ENCODE measurements around the gene CHMP4A. TPM values are rescaled to one million over a fixed set of nuclear protein-coding genes. Genes with fewer than 3 reads are reported as not detected.
"Not testable (repeated sequence)": the region's sequence is repeated elsewhere in the genome, so short reads cannot be mapped to it uniquely, and the experiment has no call there.

CHMP4A gene
- polyA plus RNA-seq, 3 donors, result 56.1 to 58.4 (median 56.9) TPM

DNA sequence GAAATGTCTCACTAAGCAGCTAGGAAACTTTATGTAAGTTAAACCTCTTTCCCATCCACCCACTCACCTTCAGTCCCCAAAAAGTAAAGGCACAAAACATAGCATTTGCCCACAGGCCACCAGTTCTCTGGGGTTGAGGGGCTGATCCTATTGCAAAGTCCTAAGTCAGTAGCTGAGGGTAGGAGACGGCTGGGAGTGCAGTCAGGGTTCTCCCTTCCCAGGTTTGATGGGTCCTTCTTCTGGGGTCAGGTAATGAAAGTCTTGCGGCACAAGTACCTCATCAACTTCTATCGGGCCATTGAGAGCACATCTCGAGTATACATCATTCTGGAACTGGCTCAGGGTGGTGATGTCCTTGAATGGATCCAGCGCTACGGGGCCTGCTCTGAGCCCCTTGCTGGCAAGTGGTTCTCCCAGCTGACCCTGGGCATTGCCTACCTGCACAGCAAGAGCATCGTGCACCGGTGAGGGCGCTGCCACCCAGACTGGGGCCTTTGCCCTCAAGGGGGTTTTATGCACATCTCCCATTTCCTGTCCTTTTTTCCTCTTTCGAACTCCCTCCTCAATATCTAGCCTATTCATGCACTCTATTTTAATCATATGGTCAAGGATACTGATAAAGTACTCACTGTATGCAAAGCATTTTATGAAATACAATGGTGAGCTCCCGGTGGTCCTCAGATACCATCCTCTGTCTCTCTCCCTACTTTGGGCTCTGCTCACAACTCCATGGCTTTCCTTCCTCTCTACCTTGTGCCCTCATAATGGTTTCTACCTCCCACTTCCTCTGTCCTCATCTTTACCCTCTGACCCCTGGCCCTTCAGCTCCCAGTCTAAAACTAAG lies 6.8 kb downstream of the CHMP4A start:
- no peak for DNase-seq (ENCODE audit: extremely low read depth in 1 of 11, low read depth in 9 of 11, low spot score in 4 of 11)

DNA sequence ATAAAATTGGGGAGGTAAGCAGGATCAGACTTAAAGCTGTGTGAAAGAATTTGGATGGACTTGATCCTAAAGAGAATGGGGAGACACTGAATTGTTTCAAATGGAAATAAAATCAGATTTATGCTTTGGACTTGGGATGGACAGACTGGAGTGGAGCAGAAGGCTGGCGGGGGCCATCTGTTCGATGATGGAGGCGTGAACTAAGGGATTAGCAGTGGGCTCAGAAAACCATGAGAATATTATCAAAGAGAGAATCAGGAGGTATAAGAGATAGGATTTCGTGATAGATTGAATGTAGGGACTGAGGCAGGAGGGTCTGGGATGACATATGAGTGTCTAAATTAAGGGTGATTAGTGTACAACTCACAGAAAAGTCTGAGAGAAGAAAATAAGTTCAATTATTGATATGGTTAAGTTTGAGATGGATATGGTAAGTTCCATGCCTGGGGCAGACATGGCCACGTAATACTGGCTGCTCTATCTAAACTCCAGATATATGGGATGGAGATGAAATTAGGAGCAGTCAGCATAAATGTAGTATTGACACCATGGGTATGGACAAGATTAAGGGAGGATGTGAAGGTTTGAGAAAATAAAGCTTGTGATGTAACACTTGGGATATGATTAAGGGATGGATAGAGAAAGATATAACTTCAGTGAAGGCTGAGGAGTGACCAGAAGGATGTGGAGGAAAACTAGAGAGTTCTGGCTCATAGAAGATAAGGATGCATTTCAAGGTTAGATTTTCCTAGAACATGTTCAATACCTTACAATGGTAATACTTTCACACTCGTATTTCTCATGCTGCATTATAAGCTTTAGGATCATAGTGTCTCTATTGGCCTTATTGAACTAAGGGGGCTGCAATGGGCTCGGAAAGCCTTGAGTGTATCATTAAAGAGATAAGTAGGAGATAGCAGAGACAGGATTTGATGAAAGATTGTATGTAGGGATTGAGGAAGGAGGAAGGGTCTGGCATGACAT lies 8.8 kb downstream of the CHMP4A start:
- DNase-seq (ENCODE audit: extremely low read depth in 1 of 11, low read depth in 9 of 11, low spot score in 4 of 11), result no peak

GRCh38 chr14:24203249-24203886 lies 9.9 kb downstream of the CHMP4A start:
- DNase-seq (ENCODE audit: extremely low read depth in 1 of 11, low read depth in 9 of 11, low spot score in 4 of 11), result not testable (repeated sequence)

GRCh38 chr14:24202538-24202937 lies 10.8 kb downstream of the CHMP4A start:
- DNase-seq (ENCODE audit: extremely low read depth in 1 of 11, low read depth in 9 of 11, low spot score in 4 of 11), result not testable (repeated sequence)

GRCh38 chr14:24198814-24199524 lies 14.3 kb downstream of the CHMP4A start:
- no peak for DNase-seq (ENCODE audit: extremely low read depth in 1 of 11, low read depth in 9 of 11, low spot score in 4 of 11)

GRCh38 chr14:24197056-24197450 lies 16.2 kb downstream of the CHMP4A start:
- DNase-seq (ENCODE audit: extremely low read depth in 1 of 11, low read depth in 9 of 11, low spot score in 4 of 11), result no peak

- DNase-seq (ENCODE audit: extremely low read depth in 1 of 11, low read depth in 9 of 11, low spot score in 4 of 11), result no peak
These were observed 16.9 kb downstream of the CHMP4A start for GRCh38 chr14:24196071-24197055.

GRCh38 chr14:24195186-24196070 lies 17.9 kb downstream of the CHMP4A start, which contains the start of gene TM9SF1:
Gene TM9SF1, minus strand, starts transcription at chr14:24195441. Its CDS starts 422 bp downstream, at chr14:24195019.
- DNase-seq (ENCODE audit: extremely low read depth in 1 of 11, low read depth in 9 of 11, low spot score in 4 of 11), result peak in 9 of 11 donors; percentile 71 to 89 (median 84)

DNA sequence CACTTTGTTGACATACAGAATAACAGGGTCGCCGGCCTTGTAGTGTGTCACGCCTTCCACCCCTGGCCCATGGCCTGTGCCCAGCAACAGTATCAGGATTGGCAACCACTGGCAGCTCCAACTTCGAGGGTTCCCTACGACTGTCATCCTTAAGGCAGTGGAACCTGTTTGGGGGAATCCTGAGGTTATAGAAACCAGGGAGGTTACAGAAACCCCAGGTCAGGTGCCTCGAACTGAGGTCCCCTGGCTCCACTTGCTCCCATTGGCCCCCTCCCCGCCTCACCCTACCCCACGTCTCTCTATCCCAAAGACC lies 18.5 kb downstream of the CHMP4A start:
- no peak for DNase-seq (ENCODE audit: extremely low read depth in 1 of 11, low read depth in 9 of 11, low spot score in 4 of 11)

- no peak for DNase-seq (ENCODE audit: extremely low read depth in 1 of 11, low read depth in 9 of 11, low spot score in 4 of 11)
These were observed 19.0 kb downstream of the CHMP4A start for GRCh38 chr14:24194186-24194872.

DNA sequence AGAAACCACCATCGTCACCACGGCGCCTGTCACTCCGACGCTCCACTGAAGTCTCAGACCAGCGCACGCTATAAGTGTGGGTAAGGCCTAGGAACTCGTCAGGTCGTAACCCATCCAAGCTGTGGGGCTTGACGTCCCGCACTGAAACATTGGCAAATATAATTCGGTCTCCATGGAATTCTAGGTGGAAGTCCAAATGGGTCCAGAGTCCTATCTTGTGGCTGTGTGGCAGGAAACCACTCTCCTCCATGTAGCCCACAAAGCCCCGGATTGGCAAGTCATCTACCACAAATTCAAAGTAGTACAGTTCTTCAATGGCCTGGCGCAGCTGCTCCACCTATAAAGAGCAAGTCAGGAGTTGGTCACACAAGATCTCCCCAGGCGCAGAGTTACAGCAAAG lies 20.4 kb downstream of the CHMP4A start:
- DNase-seq (ENCODE audit: extremely low read depth in 1 of 11, low read depth in 9 of 11, low spot score in 4 of 11), result no peak

DNA sequence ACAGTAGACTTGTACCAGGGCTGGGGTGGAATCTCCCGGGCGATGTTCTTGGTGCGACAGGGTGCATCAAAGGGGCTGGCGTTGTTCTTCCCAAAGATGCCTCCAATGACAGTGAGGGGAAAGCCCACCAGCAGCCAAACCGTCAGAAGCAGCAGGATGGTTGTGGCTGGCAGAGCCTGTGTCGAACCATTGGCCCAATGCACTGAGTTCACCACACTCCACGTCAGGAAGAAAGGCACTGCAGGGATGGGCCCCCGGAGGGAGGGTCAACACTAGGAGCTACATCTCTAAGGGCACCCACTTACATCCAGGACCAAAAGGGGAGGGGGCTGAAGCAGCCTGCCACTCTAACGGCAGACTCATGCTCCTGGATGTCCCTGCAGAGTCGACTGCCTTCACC lies 22.9 kb downstream of the CHMP4A start:
- no peak for DNase-seq (ENCODE audit: extremely low read depth in 1 of 11, low read depth in 9 of 11, low spot score in 4 of 11)

DNA sequence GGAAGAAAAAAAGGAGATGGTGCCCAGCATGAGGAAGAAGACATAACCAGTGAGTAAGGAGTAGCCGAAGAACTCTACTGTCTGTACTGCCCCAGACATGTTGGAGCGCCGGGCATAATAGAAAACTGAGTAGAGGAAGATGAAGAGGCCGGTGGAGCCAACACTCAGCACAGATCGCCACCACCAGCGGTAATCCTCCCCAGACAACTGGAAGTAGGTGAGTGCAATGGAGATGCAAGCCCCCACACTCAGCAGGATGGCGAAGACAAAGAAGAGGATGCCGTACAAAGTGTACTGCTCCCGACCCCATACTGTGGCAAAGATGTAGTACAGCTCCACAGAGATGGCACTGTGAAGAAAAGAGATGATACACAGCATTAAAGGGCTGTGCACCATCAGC lies 23.8 kb downstream of the CHMP4A start:
- no peak for DNase-seq (ENCODE audit: extremely low read depth in 1 of 11, low read depth in 9 of 11, low spot score in 4 of 11)

GRCh38 chr14:24189059-24189375 lies 24.3 kb downstream of the CHMP4A start:
- DNase-seq (ENCODE audit: extremely low read depth in 1 of 11, low read depth in 9 of 11, low spot score in 4 of 11), result no peak

DNA sequence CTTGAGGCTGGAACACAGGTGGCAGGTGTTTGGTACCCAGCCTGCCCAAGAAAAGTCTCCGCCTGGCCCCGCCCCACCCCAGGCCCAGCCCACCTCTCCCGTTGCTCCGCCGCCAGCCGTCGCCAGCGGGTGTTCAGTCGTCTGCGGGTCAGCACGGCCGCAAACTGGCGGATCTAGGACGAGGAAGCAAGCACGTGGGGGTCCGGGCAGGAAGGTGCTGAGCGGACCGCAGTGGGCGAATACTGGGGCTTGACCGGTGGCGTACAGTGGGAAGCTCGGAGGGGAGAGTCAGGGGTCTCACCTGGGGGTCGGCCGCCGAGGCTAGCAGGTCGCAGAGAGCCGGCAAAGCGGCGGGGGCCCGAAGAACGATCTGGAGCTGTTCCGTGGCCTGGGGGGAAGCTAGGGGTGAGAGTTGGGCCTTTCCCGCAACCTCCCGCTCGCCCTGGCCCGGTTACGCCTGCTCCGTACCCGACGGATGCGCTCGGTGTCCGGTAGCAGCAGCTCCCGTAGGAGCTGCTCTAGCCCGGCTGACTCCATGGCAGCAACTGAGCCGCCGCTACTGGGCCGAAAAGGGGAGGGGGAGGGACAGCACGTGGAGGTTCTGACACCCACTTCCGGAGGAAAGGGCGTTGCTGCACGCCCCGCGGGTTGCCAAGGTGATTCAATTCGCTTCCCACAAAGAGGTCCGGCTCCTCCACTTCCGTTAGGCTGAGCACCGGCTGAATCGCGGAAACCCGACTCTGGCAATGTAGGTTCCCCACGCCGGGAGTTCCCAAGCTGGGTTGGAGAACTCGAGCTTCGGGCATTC lies 24.8 kb downstream of the CHMP4A start, which contains the start of gene IPO4:
IPO4 (minus strand) TSS at position 566 of the 808 bp plus-strand sequence; CDS start at position 537, 29 bp downstream.
- peak in 10 of 11 donors; percentile 91 to 97 (median 94) for DNase-seq (ENCODE audit: extremely low read depth in 1 of 11, low read depth in 9 of 11, low spot score in 4 of 11)
